ENCODE data around the gene NUDT3.

The NUDT3 gene

DNA sequence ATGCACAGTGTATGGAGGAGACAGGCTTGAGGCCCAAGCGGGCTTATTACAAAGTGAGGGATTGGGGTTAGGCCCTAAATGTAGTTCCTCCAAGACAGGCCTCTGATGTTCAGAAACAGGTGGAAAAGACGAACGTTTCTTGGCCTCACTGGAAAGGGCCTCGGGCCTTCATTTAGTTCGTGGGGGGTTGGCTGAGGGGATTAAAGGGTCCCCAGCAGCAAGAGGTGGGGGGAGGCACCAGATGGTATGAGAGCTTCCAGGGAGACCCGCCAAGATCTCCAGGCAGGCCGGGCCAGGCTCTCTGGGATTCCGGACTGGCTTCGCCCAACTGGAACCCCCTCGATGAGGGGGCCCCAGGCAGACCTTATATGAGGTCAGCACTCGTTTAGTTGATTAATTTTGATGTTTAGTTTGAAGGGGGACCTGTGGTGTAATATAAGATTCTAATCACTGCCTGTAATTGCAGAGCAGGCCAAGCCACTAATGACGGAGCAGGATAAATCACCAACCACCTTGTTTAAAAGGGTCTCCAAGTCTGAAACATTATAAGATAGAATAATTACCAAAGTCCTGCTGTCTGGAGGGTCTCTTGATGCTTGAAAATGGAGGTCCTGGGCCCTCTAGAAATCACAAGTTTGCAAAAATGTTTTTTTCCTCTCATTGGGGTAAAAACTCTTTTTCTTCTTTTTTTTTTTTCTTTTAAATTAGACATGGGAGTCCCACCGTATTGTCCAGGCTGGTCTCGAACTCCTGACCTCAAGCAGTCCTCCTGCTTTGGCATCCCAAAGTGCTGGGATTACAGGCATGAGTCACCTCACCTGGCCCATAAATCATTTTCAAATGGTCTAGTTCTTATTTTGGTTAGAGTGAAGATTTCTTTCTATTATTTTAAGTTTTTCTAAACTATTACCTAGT lies 153.6 kb downstream of the NUDT3 start:
- no peak for DNase-seq (ENCODE audit: low read depth)

DNA sequence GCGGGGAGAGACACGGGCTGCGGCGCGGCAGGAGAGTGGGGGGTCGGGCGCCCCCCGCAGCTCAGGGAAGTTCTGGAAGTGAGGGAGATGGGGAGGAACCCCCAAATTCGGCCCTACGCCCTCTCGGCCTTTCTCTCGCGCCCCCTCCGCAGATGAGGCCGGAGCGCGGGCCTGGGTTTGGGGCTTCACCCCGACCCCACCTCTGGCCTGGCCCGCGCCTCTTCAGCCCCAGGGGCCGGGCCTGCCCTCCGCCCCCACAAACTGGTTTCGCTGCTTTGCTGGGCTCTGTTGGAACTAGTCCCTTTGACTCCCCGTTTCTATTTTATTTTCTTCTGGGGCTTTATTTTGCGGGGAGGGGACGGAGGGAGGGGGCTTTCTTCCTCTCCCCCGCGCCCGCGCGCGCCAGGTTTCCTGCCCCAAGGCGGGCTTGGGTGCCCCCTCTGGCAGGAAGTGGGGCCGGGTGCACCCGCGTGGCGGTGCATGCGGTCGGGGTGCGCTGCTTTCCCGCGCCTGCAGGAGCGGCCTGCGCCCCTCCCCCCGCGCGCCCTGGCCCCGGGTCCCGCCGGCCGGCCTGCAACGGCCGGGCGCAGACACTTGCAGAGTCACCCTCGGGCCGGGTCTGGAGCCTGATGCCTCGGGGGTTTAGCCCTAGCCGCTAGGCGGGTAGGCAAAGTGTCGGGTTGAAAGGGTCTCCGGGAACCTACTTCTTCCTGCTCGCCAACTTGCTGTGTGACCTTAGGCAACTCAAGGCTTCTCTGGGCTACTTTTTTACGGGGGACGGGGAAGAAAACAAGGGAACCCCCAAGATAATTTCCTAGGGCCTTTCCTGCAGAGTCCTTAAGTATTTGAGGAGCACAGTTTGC lies 154.5 kb downstream of the NUDT3 start:
- peak; percentile 72 for DNase-seq (ENCODE audit: low read depth)

DNA sequence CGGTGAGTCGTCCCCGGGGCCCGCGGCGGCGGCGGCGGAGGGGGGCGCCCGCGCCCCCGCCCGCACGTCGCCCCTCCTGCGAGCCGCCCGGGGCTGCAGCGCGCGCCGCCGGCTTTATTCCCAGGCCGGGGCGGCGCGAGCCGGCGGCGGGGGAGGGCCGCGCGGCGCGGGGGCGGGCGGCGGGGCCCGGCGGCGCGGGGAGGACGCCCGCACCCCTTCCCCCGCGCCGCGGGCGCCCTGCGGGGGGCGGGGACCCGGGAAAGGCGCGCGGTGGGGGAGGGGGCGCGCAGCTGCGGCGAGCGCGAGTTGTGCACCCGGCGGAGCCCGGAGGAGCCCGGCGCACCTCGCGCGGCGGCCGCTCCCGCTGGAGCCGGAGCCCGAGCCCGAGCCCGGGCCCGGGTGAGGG lies 155.2 kb downstream of the NUDT3 start:
- DNase-seq (ENCODE audit: low read depth) = no peak

DNA sequence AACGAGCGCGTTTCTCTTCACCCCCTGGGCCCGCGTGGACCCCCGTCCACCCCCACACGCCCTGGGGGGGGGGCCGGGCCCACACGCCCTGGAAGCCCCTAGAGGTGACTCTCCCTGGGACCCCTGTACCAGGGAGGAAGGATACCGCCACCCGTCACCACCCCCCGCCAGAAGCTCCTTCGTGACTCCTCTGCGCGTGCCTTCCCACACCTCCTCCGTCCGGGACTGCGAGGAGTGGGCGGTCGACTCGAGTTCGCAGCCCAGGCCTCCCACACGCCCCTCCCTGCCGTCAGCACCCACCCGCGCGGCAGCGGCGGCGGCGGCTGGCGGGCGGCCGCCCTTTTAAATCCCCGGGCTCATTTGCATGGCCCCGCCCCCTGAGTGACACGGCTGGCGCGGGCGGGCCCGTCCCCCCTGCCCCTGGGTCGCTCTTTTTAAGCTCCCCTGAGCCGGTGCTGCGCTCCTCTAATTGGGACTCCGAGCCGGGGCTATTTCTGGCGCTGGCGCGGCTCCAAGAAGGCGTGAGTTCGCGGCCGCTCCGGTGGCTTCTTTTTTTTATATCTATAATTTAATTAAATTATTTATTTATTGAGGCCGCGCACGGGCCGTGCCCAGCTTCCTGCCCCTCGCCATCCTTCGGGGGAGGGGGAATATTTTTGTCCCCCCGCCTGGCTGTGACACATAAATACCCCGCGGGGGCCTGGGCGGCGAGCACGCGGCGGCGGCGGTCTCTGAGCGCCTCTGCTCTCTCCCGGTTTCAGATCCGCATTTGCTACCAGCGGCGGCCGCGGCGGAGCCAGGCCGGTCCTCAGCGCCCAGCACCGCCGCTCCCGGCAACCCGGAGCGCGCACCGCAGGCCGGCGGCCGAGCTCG lies 155.8 kb downstream of the NUDT3 start, which contains the start of gene HMGA1:
TSS of gene HMGA1 (plus strand) at position 431 of the 873 bp plus-strand sequence. CDS start 3,908 bp downstream, outside the sequence.
- DNase-seq (ENCODE audit: low read depth) = peak; percentile 86

DNA sequence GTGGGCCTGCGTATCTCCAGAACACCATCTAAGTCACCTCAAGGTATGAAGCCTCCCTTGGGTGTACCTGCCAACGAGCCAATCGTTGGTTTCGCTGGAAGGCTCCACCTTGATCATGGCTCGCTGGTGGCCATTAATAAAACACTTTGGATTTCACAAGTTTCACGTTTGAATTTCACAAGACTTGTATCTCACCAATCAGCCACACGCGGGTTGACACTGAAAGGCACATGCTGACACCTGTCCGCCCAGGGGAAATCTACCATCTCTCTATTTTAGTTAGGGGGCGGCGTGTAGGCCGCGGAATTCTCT lies 156.4 kb downstream of the NUDT3 start:
- peak; percentile 42 for DNase-seq (ENCODE audit: low read depth)

DNA sequence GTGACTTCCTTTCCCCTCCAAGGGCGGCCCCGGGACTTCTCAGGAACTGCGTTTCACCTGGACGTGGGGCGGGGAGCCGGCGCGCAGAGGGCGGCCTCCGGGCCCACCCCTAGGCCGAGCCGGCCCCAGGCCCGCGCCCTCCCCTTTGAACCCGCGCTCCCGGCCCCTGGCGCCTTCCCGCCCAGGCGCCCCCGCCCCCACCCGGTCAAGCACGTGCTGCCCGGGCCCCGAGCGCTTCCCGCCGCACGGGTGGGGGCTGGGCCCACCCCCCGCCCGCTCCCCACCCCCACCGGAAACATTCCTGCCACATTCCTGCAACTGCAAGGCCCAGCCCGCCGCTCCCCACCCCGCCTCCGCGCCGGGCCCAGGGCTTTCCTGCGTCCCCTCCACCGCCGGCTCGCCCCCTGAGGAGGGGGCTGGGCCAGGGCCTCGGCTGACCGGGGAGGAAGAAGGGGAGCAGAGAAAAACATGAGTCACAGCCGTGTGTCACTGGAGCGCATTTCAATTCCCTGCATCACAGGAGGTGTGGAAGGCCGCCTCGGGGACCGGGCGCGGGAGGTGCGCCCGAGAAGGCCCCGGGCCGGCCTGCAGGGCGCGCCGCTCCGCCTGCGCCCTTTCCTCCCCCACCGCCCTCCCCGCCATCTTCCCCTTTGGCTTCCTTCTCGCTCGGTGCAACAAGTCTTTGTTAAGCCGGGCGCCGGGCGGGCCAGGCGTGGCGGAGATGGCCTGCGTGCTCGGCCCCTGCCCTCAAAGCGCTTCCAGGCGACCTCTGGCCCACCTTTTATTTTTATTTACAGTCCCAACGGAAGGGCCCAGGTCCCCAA lies 156.9 kb downstream of the NUDT3 start:
- peak; percentile 59 for DNase-seq (ENCODE audit: low read depth)

DNA sequence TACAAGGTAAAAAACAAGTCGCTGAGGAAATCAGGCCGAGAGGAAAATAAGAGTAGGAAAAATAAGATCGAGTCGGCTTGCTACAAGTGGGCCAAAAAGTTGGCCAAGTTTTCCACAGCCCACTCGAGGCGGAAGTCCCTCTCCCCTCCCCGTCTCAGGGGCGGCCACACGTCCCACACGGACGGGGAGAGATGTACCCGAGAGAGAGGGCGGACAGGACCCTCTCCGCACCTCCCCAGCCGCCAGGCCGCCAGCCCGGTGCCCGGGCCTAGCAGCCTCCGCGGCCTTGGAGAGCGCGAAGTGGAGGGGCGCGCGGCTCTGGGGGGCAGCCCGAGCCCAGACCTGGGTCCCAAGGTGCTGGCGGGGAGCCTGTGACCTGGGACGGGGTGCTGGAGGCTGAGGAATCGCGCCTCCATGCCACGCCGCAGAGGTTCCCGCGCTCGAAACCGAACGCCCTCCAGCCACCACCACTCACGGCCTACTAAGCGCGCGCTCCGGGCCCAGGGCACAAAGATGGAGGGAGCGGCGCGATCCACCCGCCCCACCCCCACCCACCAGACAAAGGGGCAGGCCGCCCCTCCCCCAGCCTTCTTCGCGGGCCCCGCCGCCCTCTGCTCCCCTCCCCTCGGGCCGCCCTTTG lies 157.7 kb downstream of the NUDT3 start:
- DNase-seq (ENCODE audit: low read depth) = no peak

DNA sequence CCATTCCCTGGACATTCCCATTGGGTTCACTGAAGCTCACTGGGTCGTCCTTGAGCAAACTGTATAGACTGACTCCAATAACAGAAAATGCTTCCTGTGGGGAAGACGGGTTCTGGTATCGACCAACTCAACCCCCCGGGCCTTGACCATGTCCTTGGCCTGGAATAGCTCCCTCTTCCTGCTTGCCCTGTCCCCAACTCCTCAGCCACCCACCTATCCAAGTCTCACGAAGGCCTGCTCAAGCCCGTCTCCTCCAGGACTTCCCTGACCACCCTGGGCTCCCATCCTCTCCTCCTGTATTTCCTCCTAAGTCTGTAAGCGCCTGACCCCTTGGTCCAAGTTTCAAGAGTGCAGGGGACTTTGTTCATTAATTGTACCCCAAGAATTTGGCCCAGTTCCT lies 158.6 kb downstream of the NUDT3 start:
- no peak for DNase-seq (ENCODE audit: low read depth)

DNA sequence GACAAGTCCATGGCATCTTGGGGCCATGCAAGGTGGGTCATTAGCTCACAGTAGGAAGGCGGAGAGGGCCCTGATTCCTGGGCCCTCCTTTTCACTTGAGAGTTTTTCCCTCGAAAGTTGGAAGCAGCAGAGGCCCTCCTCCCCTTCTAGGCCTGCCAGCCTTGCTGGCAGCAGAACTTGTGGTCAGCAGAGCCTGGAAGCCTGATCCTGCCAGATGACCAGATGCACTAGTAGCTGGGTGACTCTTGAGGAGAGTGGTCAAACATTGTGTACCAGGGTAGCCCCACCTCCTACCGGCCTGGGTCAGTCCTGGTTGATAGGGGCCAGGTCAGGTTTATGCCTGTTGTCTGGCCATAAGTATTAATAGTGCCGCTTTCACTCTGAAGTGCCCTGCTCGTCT lies 159.6 kb downstream of the NUDT3 start:
- DNase-seq (ENCODE audit: low read depth) = no peak

DNA sequence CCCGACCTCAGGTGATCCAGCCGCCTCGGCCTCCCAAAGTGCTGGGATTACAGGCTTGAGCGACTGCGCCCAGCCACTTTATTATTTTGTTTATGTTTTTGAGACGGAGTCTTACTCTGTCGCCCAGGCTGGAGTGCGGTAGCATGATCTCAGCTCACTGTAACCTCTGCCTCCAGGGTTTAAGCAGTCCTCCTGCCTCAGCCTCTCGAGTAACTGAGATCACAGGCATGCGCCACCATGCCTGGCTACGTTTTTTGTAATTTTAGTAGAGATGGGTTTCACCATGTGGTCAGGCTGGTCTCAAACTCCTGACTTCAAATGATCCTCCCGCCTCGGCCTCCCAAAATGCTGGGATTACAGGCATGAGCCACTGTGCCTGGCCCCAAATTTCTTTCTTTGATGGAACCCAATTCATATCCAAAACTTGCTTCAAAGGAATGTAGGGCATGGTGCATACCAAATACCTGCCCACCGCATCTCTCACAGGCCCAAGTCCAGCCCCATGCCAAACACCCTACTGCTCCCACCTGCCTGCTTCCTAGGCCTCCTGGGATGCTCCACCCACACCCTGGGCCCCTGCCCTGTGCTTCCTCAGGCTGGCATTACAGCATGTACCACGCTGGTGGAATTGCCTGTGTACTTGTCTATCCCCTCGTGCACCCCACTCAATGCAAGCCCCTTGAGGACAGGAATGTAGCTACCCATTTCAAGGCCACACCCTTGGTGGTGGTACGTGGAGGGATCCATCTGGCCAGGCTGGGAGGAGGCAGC lies 160.7 kb downstream of the NUDT3 start:
- no peak for DNase-seq (ENCODE audit: low read depth)

DNA sequence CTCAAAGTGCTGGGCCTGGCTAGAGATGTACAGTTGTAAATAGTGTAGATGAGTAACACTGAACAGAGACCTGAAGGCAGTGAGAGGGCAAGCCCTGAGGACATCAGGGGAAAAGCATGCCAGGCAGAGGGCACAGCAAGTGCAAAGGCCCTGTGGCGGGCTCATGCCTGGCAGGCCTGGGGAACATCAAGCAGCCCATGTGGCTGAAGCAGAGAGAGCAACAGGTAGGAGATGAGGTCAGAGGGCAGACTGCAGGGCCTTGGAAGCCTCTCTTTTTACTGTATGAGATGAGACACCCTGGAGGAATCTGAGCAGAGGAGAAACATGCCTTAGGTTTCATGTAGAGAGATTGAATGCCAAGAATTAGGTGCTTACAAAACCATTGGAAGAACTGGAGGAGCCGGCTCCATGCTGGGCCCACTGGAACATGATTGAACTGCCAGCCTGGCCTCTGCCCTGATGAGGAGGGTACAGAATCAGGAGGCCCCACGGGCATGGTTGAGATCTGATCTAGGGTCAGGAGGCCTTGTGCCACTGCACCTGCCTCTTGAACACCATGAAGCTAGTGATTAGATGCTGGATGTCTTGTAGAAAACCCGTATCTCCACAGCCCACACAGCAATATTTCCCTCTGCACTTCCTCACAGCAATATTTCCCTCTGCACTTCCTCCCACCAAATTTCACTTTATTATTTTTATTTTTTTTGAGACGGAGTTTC lies 161.7 kb downstream of the NUDT3 start:
- DNase-seq (ENCODE audit: low read depth) = no peak

DNA sequence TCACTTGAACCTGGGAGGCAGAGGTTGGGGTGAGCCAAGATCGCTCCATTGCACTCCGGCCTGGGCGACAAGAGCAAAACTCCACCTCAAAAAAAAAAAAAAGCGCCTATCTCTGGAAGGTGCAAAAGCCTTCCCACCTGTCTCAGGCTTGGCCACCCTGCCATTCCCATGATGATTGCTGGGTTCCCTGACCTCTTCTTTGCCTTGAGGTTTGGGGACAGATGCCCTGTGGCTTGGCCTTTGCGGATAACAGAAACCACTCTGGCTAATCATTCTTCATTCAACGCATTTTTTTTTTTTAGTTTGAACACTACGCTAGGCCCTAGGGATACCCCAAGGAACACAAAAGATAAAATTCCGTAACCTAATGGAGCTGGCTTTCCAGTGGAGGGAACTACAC lies 162.6 kb downstream of the NUDT3 start:
- DNase-seq (ENCODE audit: low read depth) = no peak
